PC-3 (cell line): ENCODE measurements around the gene CCL1. TPM values are rescaled to one million over a fixed set of nuclear protein-coding genes. Genes with fewer than 3 reads are reported as not detected.

Experiments
- ATAC-seq: fragments of 200-7000 bp; cut with Tn5 transposase; 2 replicates; pipeline ENCODE4 v1.9.1; 2020; ENCODE audit warnings: mild to moderate bottlenecking, moderate library complexity
- BruUV-seq: library from RNA; stranded (reverse); fragments of 400-500 nt; replicated peaks from 2 replicates; lab custom pipeline; 2021; lab: Mats Ljungman, UMichigan
- CTCF ChIA-PET: fragments of 300-600 bp; sonication (Branson Sonifier 250); formaldehyde crosslinking; loops from one replicate; lab custom pipeline; 2022; ENCODE audit warnings: antibody characterized with exemption; lab: Charles Lee
- POLR2A ChIA-PET: fragments of 300-600 bp; sonication (Branson Sonifier 250); formaldehyde crosslinking; loops from one replicate; lab custom pipeline; 2022; ENCODE audit warnings: antibody characterized with exemption; ENCODE audit not compliant: unreplicated experiment; lab: Charles Lee
- DNase-seq: peaks from one replicate; pipeline ENCODE4 v3.0.0-alpha.2; 2015
- H2AFZ ChIP-seq: fragments of 300-600 bp; sonication (generic); 2 replicates; pipeline ENCODE4 v1.6.0; 2016; ENCODE audit warnings: antibody characterized with exemption, low read length
- H3F3A ChIP-seq: fragments of 300-600 bp; sonication (generic); one replicate; pipeline ENCODE4 v1.6.0; 2017; ENCODE audit warnings: antibody characterized with exemption, low read length, control low read depth, mild to moderate bottlenecking; ENCODE audit not compliant: unreplicated experiment
- H3K27ac ChIP-seq: fragments of 300-600 bp; sonication (generic); 2 replicates; pipeline ENCODE4 v1.5.1; 2016; ENCODE audit warnings: mild to moderate bottlenecking, low read length
- H3K27me3 ChIP-seq: fragments of 300-600 bp; sonication (generic); 2 replicates; pipeline ENCODE4 v1.6.1; 2016; ENCODE audit warnings: low read length, mixed read lengths
- H3K36me3 ChIP-seq: fragments of 300-600 bp; sonication (generic); 2 replicates; pipeline ENCODE4 v1.6.1; 2016; ENCODE audit warnings: low read depth, mixed run types, low read length, mixed read lengths
- H3K4me1 ChIP-seq: fragments of 300-600 bp; sonication (generic); 2 replicates; pipeline ENCODE4 v1.5.1; 2016; ENCODE audit warnings: low read length; ENCODE audit not compliant: insufficient read depth
- H3K4me2 ChIP-seq: fragments of 300-600 bp; sonication (generic); 2 replicates; pipeline ENCODE4 v1.6.0; 2016; ENCODE audit warnings: low read length
- H3K4me3 ChIP-seq: fragments of 300-600 bp; sonication (generic); 2 replicates; pipeline ENCODE4 v1.5.1; 2016; ENCODE audit warnings: mild to moderate bottlenecking, low read length, mixed read lengths
- H3K79me2 ChIP-seq: fragments of 300-600 bp; sonication (generic); 2 replicates; pipeline ENCODE4 v1.6.1; 2017; ENCODE audit warnings: low read length, mixed read lengths
- H3K9ac ChIP-seq: fragments of 300-600 bp; sonication (generic); 2 replicates; pipeline ENCODE4 v1.6.0; 2016; ENCODE audit warnings: mild to moderate bottlenecking, low read length
- H3K9me2 ChIP-seq: fragments of 300-600 bp; sonication (generic); replicated peaks from 2 replicates; pipeline ENCODE4 v1.6.1; 2016; ENCODE audit warnings: mixed run types, low read length, mixed read lengths
- H3K9me3 ChIP-seq: fragments of 300-600 bp; sonication (generic); 2 replicates; pipeline ENCODE4 v1.6.1; 2016; ENCODE audit warnings: low read length, mixed read lengths
- H4K20me1 ChIP-seq: fragments of 300-600 bp; sonication (generic); 2 replicates; pipeline ENCODE4 v1.6.1; 2016; ENCODE audit warnings: low read length, mixed read lengths
- EZH2 ChIP-seq: fragments of 300-600 bp; sonication (generic); IDR thresholded peaks from one replicate; pipeline ENCODE4 v1.6.1; 2017; ENCODE audit warnings: antibody characterized with exemption, mild to moderate bottlenecking, low read length; ENCODE audit not compliant: unreplicated experiment
- EZH2phosphoT487 ChIP-seq: fragments of 300-600 bp; sonication (generic); IDR thresholded peaks from 2 replicates; pipeline ENCODE4 v1.6.1; 2018; ENCODE audit warnings: mild to moderate bottlenecking, antibody characterized with exemption, low read length, borderline replicate concordance
- intact Hi-C: fragments of 100-400 bp; cut with micrococcal nuclease; formaldehyde crosslinking; loops from 2 replicates; pipeline ENCODE4 v1.9.0; 2023
- total RNA-seq: library from RNA; depleted of rRNA; stranded (reverse); fragments of >200 nt; gene quantifications from 2 replicates; pipeline ENCODE4 v1.2.3, GENCODE V29; 2014
- TF ChIP-seq, protein P1 (sequence below): fragments of 300-600 bp; sonication (generic); conservative IDR thresholded peaks from 2 replicates; pipeline ENCODE4 v1.5.1; 2017; ENCODE audit warnings: antibody characterized with exemption, low read depth, mild to moderate bottlenecking, low read length

Gene CCL1
- total RNA-seq, 1 experiment from 2014 or later, result not detected

DNA sequence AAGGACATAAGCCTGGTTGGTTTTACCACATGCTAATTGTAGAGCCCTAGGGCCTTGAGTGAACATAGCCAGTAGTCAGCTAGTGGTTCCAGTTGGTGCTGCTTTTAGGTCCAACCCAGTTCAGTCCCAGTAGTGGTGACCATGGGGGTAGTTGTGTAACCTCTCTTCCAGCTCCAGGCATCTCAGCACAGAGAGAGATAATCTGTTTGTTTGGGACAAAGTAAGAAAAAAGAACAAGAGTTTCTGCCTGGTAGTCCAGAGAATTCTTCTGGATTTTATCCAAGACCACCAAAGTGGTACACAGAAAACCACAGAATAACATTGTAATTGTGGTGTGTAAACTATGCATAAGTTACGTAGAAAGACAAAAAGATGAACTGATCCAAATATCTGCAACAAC is 11.9 kb downstream of the CCL1 start:
- H3K4me1 ChIP-seq, result no peaks in the 10 kb centered on the region
- intact Hi-C loops, result no loop called here
- no peaks in the 10 kb centered on the region for H3K27me3 ChIP-seq
- H3K9me3 ChIP-seq, result no peaks in the 10 kb centered on the region
- ChIA-PET CTCF (no interaction called here), POLR2A (no interaction called here)
- no peak overlapping the region for H2AFZ ChIP-seq
- no peaks in the 10 kb centered on the region for H3F3A ChIP-seq
- no peaks in the 10 kb centered on the region for H4K20me1 ChIP-seq
- H3K27ac ChIP-seq, result no peak overlapping the region
- no peak for ATAC-seq
- no peak overlapping the region for H3K4me3 ChIP-seq
- BruUV-seq, result no TSS peak
- H3K9ac ChIP-seq, result no peak overlapping the region
- H3K36me3 ChIP-seq, result no peaks in the 10 kb centered on the region
- H3K79me2 ChIP-seq, result no peaks in the 10 kb centered on the region
- H3K4me2 ChIP-seq, result no peak overlapping the region
- no peak for DNase-seq
- TF ChIP-seq EZH2, result no peak
- TF ChIP-seq, protein P1, sequence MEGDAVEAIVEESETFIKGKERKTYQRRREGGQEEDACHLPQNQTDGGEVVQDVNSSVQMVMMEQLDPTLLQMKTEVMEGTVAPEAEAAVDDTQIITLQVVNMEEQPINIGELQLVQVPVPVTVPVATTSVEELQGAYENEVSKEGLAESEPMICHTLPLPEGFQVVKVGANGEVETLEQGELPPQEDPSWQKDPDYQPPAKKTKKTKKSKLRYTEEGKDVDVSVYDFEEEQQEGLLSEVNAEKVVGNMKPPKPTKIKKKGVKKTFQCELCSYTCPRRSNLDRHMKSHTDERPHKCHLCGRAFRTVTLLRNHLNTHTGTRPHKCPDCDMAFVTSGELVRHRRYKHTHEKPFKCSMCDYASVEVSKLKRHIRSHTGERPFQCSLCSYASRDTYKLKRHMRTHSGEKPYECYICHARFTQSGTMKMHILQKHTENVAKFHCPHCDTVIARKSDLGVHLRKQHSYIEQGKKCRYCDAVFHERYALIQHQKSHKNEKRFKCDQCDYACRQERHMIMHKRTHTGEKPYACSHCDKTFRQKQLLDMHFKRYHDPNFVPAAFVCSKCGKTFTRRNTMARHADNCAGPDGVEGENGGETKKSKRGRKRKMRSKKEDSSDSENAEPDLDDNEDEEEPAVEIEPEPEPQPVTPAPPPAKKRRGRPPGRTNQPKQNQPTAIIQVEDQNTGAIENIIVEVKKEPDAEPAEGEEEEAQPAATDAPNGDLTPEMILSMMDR, result no peak
- no peak for TF ChIP-seq EZH2phosphoT487
- no peaks in the 10 kb centered on the region for H3K9me2 ChIP-seq

DNA sequence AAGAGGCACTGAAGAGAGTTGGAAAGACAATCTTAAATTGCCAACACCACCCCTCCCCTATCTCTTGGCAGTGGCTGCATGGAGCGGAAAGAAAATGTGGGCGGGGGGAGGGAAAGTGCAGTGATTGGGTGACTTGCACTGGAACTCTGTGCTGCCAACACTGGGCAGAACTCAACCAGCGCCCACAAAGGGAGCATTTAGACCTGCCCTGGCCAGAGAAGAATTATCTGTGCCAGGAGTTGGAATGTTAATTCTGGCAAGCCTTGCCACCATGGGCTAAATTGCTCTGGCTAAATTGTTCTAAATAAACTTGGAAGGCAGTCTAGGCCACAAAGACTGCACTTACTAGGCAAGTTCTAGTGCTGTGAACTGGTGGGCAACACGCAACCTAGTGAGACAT is 13.3 kb downstream of the CCL1 start:
- no TSS peak for BruUV-seq
- Histone ChIP-seq H3K4me2 (no peak overlapping the region), H3K36me3 (no peaks in the 10 kb centered on the region), H3K27me3 (no peaks in the 10 kb centered on the region), H3K4me1 (no peaks in the 10 kb centered on the region), H3K4me3 (no peak overlapping the region), H4K20me1 (no peaks in the 10 kb centered on the region), H3F3A (no peaks in the 10 kb centered on the region), H3K9ac (no peak overlapping the region), H3K9me3 (no peaks in the 10 kb centered on the region), H3K79me2 (no peaks in the 10 kb centered on the region), H3K9me2 (no peaks in the 10 kb centered on the region), H3K27ac (no peak overlapping the region), H2AFZ (no peak overlapping the region)
- POLR2A ChIA-PET, result no interaction called here
- no peak for TF ChIP-seq EZH2
- TF ChIP-seq, protein P1, result no peak
- no peak for TF ChIP-seq EZH2phosphoT487
- intact Hi-C loops, result no loop called here
- CTCF ChIA-PET, result no interaction called here
- ATAC-seq, result no peak
- DNase-seq, result no peak

DNA sequence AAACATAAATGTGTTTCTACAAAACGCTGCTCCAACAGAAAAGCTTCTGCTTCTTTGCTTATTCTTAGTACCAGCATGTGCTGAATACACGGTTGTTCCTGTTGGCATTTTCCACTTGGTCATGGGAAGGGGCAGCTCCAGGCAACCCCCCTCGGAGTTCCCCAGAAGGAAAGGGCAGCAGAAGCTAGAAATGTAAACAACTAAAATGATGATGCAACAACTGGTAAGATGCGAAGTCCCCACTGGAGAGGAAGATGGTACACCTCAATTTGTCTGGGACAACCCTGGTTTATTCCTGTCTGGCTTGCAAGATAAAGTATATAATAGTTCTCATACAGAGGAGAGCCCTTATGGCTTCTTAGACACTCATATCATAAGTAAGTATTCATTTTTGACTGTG is 16.0 kb downstream of the CCL1 start:
- no TSS peak for BruUV-seq
- ChIA-PET CTCF (no interaction called here), POLR2A (no interaction called here)
- Histone ChIP-seq H3K27me3 (no peaks in the 10 kb centered on the region), H3K36me3 (no peaks in the 10 kb centered on the region), H3K79me2 (no peaks in the 10 kb centered on the region), H3K4me1 (no peaks in the 10 kb centered on the region), H3K9me2 (no peaks in the 10 kb centered on the region), H3K27ac (no peak overlapping the region), H4K20me1 (no peaks in the 10 kb centered on the region), H3F3A (no peaks in the 10 kb centered on the region), H3K4me3 (no peak overlapping the region), H3K9ac (no peak overlapping the region), H3K4me2 (no peak overlapping the region), H3K9me3 (no peaks in the 10 kb centered on the region), H2AFZ (no peak overlapping the region)
- intact Hi-C loops, result no loop called here
- ATAC-seq (no peak), DNase-seq (no peak)
- TF ChIP-seq, protein P1, result no peak
- TF ChIP-seq EZH2phosphoT487 (no peak), EZH2 (no peak)
